GM21529 (cell line): ENCODE measurements around the gene SGCE.

Experiments used
- ATAC-seq: cut with Tn5 transposase; IDR thresholded peaks from one replicate; pipeline ENCODE4 v1.9.1; 2021; ENCODE audit not compliant: unreplicated experiment

Gene SGCE

GRCh38 chr7:94575646-94576045 lies 80.3 kb downstream of the SGCE start:
- no peak for ATAC-seq

- no peak for ATAC-seq
Observed at GRCh38 chr7:94571816-94572215, 84.1 kb downstream of the SGCE start.

- ATAC-seq: no peak
Observed at GRCh38 chr7:94567396-94567795, 88.5 kb downstream of the SGCE start.

- ATAC-seq: no peak
Observed at GRCh38 chr7:94565247-94565894, 90.6 kb downstream of the SGCE start.

GRCh38 chr7:94562525-94562924 lies 93.4 kb downstream of the SGCE start:
- no peak for ATAC-seq

DNA sequence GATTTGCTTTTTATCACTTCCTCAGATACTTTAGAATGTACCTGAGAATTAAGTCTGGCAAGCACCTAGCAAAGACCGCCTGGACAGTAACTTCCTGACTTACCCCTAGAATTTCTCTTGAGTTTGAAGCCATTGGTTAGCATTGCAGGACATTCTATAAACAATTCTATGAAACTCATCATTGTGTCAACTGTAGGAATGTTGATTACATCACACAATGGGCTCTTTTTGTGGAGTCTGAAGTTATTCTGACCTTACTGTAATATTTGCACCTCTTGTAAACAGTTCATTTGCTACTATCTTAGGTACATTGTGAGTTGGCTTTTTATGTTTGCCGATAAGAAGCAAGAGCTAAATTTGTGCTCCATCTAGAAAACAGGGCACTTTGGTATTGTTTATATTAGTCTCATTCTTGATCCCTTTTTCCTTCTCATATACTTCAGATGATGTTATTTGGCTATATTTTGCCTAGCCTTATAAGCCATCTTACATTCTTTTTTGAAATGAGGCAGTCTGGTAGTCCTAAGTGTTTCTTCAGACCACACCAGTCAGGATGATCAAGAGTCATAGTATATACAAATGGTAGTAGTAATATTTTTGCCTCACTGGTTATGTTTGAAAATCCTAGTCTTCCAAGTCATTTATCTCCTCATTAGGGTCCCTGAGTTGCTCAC lies 94.0 kb downstream of the SGCE start:
- no peak for ATAC-seq

DNA sequence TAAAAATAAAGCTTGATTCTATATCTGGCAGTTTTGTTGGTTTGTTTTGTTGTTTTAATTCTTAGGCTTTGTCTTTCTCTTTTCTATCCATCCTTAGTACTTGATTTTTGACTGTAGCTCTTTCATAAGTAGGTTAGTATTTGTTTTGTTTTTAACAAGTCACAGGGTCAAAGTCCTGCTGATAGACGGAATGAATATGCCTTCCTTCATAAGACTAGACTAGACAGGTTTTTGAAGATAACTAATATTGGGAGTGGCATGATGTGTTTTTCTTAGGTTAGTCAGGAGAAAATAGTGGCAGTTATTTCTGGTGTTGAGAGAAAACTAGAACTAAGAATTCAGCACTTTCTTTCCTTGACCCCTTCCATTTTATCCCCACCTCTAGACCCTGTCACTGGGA lies 96.0 kb downstream of the SGCE start:
- no peak for ATAC-seq

GRCh38 chr7:94557215-94557614 lies 98.7 kb downstream of the SGCE start:
- no peak for ATAC-seq

GRCh38 chr7:94556028-94556427 lies 99.9 kb downstream of the SGCE start:
- ATAC-seq: peak; percentile 73

DNA sequence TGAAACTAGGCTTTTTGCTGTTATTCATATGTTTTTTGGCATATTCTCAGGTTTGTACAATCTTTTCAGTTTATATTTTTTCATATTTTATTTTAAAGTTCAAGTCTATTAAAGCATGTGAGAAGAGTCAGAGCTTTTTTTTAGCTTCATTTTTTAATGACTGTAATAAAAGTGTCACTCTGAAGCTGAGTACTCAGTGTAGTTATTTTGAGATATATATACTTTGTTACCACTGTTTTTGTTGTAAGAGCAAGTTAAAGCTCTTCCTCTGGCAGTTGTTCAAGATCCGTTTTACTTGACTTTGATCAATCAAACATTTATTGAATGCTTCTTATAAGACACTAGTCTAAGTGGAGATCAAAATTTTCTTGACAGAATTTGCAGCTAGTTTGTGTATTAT lies 108.8 kb downstream of the SGCE start:
- ATAC-seq: no peak

- ATAC-seq: no peak
Observed at GRCh38 chr7:94540428-94540827, 115.5 kb downstream of the SGCE start.
